ENCODE data around the gene ZNRF3. TPM values are rescaled to one million over a fixed set of nuclear protein-coding genes. Genes with fewer than 3 reads are reported as not detected.
A peak's percentile ranks its signal among the peaks of the same experiment; 100 is the strongest.

Gene ZNRF3
- total RNA-seq, 1 donor from 2014 or later, result 4.1 TPM

DNA sequence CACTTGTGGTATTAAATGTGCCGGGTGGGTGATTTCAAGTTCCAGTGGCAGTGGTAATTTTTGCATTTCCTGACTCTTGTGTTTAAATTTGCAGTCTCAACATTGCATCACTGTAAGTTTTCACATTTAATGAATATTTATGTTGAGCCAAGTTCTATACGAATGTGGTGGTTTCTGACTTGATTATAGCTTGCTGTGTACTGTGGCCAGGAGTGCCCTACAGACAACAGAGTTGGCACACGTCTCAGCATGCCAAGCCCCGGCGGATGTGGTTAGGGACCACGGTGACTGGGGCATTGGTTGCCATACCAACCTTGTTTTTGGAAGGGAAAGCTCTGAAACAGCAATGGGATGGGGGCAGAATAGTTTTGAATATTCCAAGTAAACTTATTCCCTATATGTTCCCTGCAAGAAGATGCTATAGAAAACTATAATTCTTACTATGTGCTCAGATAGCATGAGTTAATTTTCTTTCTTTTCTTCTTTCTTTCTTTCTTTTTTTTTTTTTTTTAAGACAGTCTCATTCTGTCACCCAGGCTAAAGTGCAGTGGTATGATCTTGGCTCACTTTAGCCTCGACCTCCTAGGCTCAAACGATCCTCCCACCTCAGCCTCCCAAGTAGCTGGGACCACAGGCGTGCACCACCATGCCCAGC, 16.0 kb downstream of the ZNRF3 start:
- TF ChIP-seq EZH2phosphoT487 (IDR thresholded peaks at IDR 0.05) (no peak), EZH2 (IDR thresholded peaks at IDR 0.05) (no peak)
- TF ChIP-seq, protein P1, sequence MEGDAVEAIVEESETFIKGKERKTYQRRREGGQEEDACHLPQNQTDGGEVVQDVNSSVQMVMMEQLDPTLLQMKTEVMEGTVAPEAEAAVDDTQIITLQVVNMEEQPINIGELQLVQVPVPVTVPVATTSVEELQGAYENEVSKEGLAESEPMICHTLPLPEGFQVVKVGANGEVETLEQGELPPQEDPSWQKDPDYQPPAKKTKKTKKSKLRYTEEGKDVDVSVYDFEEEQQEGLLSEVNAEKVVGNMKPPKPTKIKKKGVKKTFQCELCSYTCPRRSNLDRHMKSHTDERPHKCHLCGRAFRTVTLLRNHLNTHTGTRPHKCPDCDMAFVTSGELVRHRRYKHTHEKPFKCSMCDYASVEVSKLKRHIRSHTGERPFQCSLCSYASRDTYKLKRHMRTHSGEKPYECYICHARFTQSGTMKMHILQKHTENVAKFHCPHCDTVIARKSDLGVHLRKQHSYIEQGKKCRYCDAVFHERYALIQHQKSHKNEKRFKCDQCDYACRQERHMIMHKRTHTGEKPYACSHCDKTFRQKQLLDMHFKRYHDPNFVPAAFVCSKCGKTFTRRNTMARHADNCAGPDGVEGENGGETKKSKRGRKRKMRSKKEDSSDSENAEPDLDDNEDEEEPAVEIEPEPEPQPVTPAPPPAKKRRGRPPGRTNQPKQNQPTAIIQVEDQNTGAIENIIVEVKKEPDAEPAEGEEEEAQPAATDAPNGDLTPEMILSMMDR (IDR thresholded peaks at IDR 0.05), result no peak
- no peak overlapping the region for H3K4me3 ChIP-seq
- H3K4me1 ChIP-seq, result peaks cover 28% of the 10 kb centered on the region
- no peak overlapping the region for H3K27ac Mint-ChIP-seq
- H3K4me2 ChIP-seq, result no peak overlapping the region
- H3F3A ChIP-seq (ENCODE audit: low read depth), result peaks cover 10% of the 10 kb centered on the region
- no peak overlapping the region for H2AFZ ChIP-seq (replicated peaks)
- peaks cover 73% of the 10 kb centered on the region for H3K4me1 Mint-ChIP-seq
- no peaks in the 10 kb centered on the region for H3K9me3 Mint-ChIP-seq
- no peak overlapping the region for H3K27ac ChIP-seq
- H3K36me3 Mint-ChIP-seq, result peaks cover 9% of the 10 kb centered on the region
- H3K27me3 ChIP-seq, result no peaks in the 10 kb centered on the region
- H3K79me2 ChIP-seq (ENCODE audit: low read depth), result peaks cover 96% of the 10 kb centered on the region
- no peaks in the 10 kb centered on the region for H3K36me3 ChIP-seq
- H3K27me3 Mint-ChIP-seq (ENCODE audit: insufficient read depth, low read depth), result peaks cover 3% of the 10 kb centered on the region
- DNase-seq (ENCODE audit: low spot score), result no peak
- no peaks in the 10 kb centered on the region for H3K9me3 ChIP-seq (ENCODE audit: low read depth)
- peak overlapping the region; percentile 33 for H3K4me3 Mint-ChIP-seq
- peaks cover 89% of the 10 kb centered on the region for H4K20me1 ChIP-seq (ENCODE audit: low read depth)
- no peak overlapping the region for H3K9ac ChIP-seq

DNA sequence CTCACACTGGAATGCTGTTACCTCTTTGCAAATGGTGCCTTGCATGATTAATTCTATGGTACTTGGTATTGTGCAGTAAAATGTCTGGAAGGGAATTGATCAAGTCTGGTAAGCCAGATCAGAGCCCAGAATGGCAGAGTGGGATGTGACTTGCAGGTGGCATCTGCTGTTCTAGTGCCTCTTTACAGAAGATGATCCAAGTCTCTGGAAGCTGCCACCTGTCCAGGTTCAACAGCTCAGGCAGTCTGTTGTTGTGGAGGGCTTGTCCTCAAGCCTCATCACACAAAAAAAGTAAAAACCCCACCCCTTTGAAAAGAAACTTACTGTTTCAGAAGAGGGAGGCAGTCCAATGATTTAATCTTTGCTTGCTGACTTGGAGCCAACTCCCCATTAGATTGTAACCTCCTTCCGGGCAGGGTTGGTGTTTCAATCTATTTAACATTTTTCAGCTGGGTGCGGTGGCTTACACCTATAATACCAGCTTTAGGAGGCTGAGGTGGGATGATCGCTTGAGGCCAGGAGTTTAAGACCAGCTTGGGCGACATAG, 17.1 kb downstream of the ZNRF3 start:
- H3K27ac Mint-ChIP-seq, result no peak overlapping the region
- no peak for DNase-seq (ENCODE audit: low spot score)
- no peaks in the 10 kb centered on the region for H3K36me3 ChIP-seq
- H4K20me1 ChIP-seq (ENCODE audit: low read depth), result peaks cover 89% of the 10 kb centered on the region
- no peak overlapping the region for H3K4me3 Mint-ChIP-seq
- no peaks in the 10 kb centered on the region for H3K27me3 ChIP-seq
- H3K79me2 ChIP-seq (ENCODE audit: low read depth), result peaks cover 97% of the 10 kb centered on the region
- H3K4me3 ChIP-seq, result no peak overlapping the region
- H3K27ac ChIP-seq, result no peak overlapping the region
- no peak overlapping the region for H3K4me2 ChIP-seq
- no peak overlapping the region for H3K9ac ChIP-seq
- peaks cover 14% of the 10 kb centered on the region for H3F3A ChIP-seq (ENCODE audit: low read depth)
- H3K36me3 Mint-ChIP-seq, result peaks cover 8% of the 10 kb centered on the region
- H3K27me3 Mint-ChIP-seq (ENCODE audit: insufficient read depth, low read depth), result peaks cover 3% of the 10 kb centered on the region
- H3K9me3 ChIP-seq (ENCODE audit: low read depth), result no peaks in the 10 kb centered on the region
- peaks cover 76% of the 10 kb centered on the region for H3K4me1 Mint-ChIP-seq
- TF ChIP-seq, protein P1 (IDR thresholded peaks at IDR 0.05), result no peak
- TF ChIP-seq EZH2phosphoT487 (IDR thresholded peaks at IDR 0.05), result no peak
- no peak overlapping the region for H2AFZ ChIP-seq (replicated peaks)
- peaks cover 33% of the 10 kb centered on the region for H3K4me1 ChIP-seq
- H3K9me3 Mint-ChIP-seq, result no peaks in the 10 kb centered on the region

GRCh38 chr22:28902490-28902889, 19.1 kb downstream of the ZNRF3 start:
- no peak overlapping the region for H3K4me3 ChIP-seq
- H3K27ac ChIP-seq, result no peak overlapping the region
- H3K4me2 ChIP-seq, result no peak overlapping the region
- TF ChIP-seq EZH2 (IDR thresholded peaks at IDR 0.05) (no peak), EZH2phosphoT487 (IDR thresholded peaks at IDR 0.05) (no peak)
- TF ChIP-seq, protein P1 (IDR thresholded peaks at IDR 0.05), result no peak
- Mint-ChIP-seq H3K4me1 (peaks cover 79% of the 10 kb centered on the region), H3K27me3 (ENCODE audit: insufficient read depth, low read depth) (peaks cover 3% of the 10 kb centered on the region), H3K4me3 (no peak overlapping the region), H3K9me3 (no peaks in the 10 kb centered on the region), H3K27ac (no peak overlapping the region), H3K36me3 (peaks cover 14% of the 10 kb centered on the region)
- H3K9me3 ChIP-seq (ENCODE audit: low read depth), result no peaks in the 10 kb centered on the region
- no peaks in the 10 kb centered on the region for H3K27me3 ChIP-seq
- H4K20me1 ChIP-seq (ENCODE audit: low read depth), result peaks cover 88% of the 10 kb centered on the region
- DNase-seq (ENCODE audit: low spot score), result no peak
- H3F3A ChIP-seq (ENCODE audit: low read depth), result peaks cover 14% of the 10 kb centered on the region
- H3K4me1 ChIP-seq, result peaks cover 32% of the 10 kb centered on the region
- peaks cover 98% of the 10 kb centered on the region for H3K79me2 ChIP-seq (ENCODE audit: low read depth)
- no peaks in the 10 kb centered on the region for H3K36me3 ChIP-seq
- H3K9ac ChIP-seq, result no peak overlapping the region
- H2AFZ ChIP-seq (replicated peaks), result no peak overlapping the region
